H54 (cell line): ENCODE results near the gene PCDHB7.
A peak's percentile ranks its signal among the peaks of the same experiment; 100 is the strongest.
"Not testable (repeated sequence)": the region's sequence is repeated elsewhere in the genome, so short reads cannot be mapped to it uniquely, and the experiment has no call there.

ENCODE experiments used
- DNase-seq: peaks from one replicate; pipeline ENCODE4 v3.0.0; 2011; ENCODE audit warnings: low spot score, mixed read lengths; ENCODE audit not compliant: insufficient read length
- FAIRE-seq: peaks from 3 replicates; lab custom pipeline; 2011; peaks lifted over from hg19 to GRCh38; lab: Jason Lieb, UNC
- POLR2A ChIP-seq: IDR thresholded peaks from 2 replicates; pipeline ENCODE4 v1.6.1; 2011; ENCODE audit warnings: low read depth, mild to moderate bottlenecking, low read length

The PCDHB7 gene

DNA sequence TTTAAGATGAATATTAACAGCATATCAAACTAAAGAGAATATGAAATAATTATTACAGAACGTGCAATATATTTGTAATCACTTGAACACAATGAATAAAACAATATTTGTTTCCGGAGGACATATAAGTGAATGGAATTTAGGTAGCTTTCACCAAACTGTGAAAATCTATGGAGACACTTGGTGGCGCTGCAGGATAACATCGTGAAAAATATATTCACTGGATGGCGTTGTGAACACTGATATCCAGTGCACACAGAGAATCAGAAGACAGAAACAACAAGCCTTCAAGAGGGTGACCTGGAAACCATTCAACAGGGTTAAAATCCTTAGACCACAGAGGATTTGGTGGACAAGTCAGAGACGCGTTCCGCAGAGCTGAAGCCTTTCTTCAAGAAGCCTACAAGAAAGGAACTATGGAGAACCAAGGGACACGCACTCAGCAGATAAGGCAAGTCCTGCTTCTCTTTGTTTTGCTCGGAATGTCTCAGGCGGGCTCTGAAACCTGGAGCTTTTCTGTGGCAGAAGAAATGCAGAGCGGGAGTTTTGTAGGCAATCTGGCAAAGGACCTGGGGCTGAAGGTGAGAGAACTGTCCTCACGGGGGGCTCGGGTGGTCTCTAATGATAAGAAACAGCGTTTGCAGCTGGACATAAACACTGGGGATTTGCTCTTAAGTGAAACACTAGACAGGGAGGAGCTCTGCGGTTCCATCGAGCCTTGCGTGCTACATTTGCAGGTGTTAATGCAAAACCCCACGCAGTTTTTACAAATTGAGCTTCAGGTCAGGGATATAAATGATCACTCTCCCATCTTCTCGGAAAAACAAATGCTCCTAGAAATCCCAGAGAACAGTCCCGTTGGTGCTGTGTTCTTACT lies 27.2 kb downstream of the PCDHB7 start, which contains the start of gene PCDHB11:
Gene PCDHB11, plus strand, starts transcription at position 269 of the 877 bp plus-strand sequence. Its CDS starts 148 bp downstream, at position 417.
- FAIRE-seq (peak; percentile 91), DNase-seq (peak; percentile 34)
- TF ChIP-seq POLR2A: no peak

DNA sequence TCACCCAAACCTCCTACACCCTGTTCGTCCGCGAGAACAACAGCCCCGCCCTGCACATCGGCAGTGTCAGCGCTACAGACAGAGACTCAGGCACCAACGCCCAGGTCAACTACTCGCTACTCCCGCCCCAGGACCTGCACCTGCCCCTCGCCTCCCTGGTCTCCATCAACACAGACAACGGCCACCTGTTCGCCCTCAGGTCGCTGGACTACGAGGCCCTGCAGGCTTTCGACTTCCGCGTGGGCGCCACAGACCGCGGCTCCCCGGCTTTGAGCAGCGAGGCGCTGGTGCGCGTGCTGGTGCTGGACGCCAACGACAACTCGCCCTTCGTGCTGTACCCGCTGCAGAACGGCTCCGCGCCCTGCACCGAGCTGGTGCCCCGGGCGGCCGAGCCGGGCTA lies 28.7 kb downstream of the PCDHB7 start:
- not testable (repeated sequence) for DNase-seq, FAIRE-seq

- DNase-seq, FAIRE-seq: not testable (repeated sequence)
Observed at GRCh38 chr5:141201646-141202045, 29.2 kb downstream of the PCDHB7 start.

DNA sequence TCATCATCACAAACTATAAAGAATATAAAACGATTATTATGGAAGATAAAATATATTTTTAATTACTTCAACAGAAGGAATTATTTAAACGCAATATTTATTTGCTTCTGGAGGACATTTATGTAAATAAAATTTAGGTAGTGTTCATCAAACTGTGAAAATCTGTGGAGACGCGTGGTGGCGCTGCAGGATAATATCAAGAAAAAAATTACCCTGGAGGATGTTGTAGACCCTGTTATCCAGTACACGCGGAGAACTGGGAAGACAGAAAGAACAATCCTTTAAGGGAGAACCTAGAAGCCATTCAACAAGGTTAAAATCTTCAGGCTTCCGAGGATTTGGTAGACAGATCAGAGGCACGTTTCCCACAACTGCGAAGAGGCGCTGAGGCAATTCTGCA lies 36.0 kb downstream of the PCDHB7 start, which contains the start of gene PCDHB12:
Gene PCDHB12, plus strand, starts transcription at position 242 of the 400 bp plus-strand sequence. CDS start 189 bp downstream, outside the sequence.
- DNase-seq (no peak), FAIRE-seq (no peak)
- TF ChIP-seq POLR2A: no peak

DNA sequence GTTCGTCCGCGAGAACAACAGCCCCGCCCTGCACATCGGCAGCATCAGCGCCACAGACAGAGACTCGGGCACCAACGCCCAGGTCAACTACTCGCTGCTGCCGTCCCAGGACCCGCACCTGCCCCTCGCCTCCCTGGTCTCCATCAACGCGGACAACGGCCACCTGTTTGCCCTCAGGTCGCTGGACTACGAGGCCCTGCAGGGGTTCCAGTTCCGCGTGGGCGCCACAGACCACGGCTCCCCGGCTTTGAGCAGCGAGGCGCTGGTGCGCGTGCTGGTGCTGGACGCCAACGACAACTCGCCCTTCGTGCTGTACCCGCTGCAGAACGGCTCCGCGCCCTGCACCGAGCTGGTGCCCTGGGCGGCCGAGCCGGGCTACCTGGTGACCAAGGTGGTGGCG lies 37.8 kb downstream of the PCDHB7 start:
- FAIRE-seq, DNase-seq: not testable (repeated sequence)

DNA sequence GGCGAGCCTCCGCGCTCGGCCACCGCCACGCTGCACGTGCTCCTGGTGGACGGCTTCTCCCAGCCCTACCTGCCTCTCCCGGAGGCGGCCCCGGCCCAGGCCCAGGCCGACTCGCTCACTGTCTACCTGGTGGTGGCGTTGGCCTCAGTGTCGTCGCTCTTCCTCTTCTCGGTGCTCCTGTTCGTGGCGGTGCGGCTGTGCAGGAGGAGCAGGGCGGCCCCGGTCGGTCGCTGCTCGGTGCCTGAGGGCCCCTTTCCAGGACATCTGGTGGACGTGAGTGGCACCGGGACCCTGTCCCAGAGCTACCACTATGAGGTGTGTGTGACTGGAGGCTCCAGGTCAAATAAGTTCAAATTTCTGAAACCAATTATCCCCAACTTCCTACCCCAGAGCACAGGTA lies 38.4 kb downstream of the PCDHB7 start:
- DNase-seq, FAIRE-seq: not testable (repeated sequence)

GRCh38 chr5:141213656-141214339 lies 41.4 kb downstream of the PCDHB7 start, which contains the start of gene PCDHB13:
Gene PCDHB13 (plus strand): TSS chr5:141213919. CDS start chr5:141214124, 205 bp downstream.
- DNase-seq: not testable (repeated sequence)
- FAIRE-seq: peak; percentile 48

- not testable (repeated sequence) for FAIRE-seq, DNase-seq
Observed at GRCh38 chr5:141214583-141214982, 42.1 kb downstream of the PCDHB7 start.

DNA sequence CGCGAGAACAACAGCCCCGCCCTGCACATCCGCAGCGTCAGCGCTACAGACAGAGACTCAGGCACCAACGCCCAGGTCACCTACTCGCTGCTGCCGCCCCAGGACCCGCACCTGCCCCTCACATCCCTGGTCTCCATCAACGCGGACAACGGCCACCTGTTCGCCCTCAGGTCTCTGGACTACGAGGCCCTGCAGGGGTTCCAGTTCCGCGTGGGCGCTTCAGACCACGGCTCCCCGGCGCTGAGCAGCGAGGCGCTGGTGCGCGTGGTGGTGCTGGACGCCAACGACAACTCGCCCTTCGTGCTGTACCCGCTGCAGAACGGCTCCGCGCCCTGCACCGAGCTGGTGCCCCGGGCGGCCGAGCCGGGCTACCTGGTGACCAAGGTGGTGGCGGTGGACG lies 43.1 kb downstream of the PCDHB7 start:
- FAIRE-seq, DNase-seq: not testable (repeated sequence)

- FAIRE-seq, DNase-seq: not testable (repeated sequence)
Observed at GRCh38 chr5:141216035-141216434, 43.6 kb downstream of the PCDHB7 start.

DNA sequence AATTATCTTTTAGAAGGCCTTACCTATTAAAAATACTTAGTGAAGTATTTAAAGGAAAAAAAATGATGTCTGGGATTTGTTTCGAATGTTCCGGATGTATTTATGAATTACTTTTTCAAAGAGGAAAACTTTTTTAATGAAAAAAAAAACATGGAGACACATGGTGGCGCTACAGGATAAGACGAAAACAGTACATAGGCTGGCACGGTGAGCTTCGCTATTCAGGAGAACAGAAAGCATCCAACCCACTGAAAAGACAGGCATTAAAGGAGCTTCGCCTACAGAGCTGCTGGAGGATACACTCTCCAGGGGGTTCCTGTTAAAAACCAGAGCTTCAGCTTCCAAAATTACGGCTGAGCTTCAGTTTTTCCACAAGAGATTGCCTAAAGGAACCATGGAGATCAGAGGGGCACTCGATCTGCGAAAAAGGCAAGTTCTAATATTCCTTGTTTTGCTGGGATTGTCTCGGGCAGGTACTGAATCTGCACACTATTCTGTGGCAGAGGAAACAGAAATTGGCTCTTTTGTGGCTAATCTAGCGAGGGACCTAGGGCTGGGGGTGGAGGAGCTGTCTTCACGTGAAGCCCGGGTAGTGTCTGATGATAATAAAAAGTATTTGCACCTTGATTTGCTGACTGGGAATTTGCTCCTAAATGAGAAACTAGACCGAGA lies 50.8 kb downstream of the PCDHB7 start, which contains the start of gene PCDHB14:
Gene PCDHB14, plus strand, starts transcription at position 232 of the 672 bp plus-strand sequence. Its CDS starts 163 bp downstream, at position 395.
- DNase-seq (peak; percentile 54), FAIRE-seq (peak; percentile 86)
- TF ChIP-seq POLR2A: no peak

DNA sequence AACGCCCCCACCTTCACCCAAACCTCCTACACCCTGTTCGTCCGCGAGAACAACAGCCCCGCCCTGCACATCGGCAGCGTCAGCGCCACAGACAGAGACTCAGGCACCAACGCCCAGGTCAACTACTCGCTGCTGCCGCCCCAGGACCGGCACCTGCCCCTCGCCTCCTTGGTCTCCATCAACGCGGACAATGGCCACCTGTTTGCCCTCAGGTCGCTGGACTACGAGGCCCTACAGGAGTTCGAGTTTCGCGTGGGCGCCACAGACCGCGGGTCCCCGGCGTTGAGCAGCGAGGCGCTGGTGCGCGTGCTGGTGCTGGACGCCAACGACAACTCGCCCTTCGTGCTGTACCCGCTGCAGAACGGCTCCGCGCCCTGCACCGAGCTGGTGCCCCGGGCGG lies 52.4 kb downstream of the PCDHB7 start:
- FAIRE-seq, DNase-seq: not testable (repeated sequence)

DNA sequence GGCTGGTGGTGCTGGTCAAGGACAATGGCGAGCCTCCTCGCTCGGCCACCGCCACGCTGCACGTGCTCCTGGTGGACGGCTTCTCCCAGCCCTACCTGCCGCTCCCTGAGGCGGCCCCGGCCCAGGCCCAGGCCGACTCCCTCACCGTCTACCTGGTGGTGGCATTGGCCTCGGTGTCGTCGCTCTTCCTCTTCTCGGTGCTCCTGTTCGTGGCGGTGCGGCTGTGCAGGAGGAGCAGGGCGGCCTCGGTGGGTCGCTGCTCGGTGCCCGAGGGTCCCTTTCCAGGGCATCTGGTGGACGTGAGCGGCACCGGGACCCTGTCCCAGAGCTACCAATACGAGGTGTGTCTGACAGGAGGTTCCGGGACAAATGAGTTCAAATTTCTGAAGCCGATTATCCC lies 53.0 kb downstream of the PCDHB7 start:
- FAIRE-seq: not testable (repeated sequence)

More for the DNA sequence above, 53.0 kb downstream of the PCDHB7 start:
- DNase-seq: not testable (repeated sequence)
